SK-N-SH (cell line): Measurements from ENCODE around the gene CYP46A1. TPM values are rescaled to one million over a fixed set of nuclear protein-coding genes. Genes with fewer than 3 reads are reported as not detected.

Experiments
- CTCF ChIA-PET: fragments of 300-600, 350-600 bp; formaldehyde crosslinking; extraction: SDS; loops from one replicate; lab custom pipeline; 2021; lab: Yijun Ruan, JAX
- POLR2A ChIA-PET: fragments of 350-600 bp; sonication (Branson Sonifier 250); formaldehyde crosslinking; extraction: SDS; loops from one replicate; lab custom pipeline; 2020; ENCODE audit warnings: antibody characterized with exemption, inconsistent platforms; lab: Yijun Ruan, JAX
- DNase-seq: peaks from one replicate; pipeline ENCODE4 v3.0.0; 2012
- H2AFZ ChIP-seq: fragments of 200-600 bp; sonication (generic); 2 replicates; pipeline ENCODE4 v1.8.1; 2016; ENCODE audit warnings: antibody characterized with exemption, mild to moderate bottlenecking, low read depth
- H3F3A ChIP-seq: fragments of 200-600 bp; sonication (generic); replicated peaks from 2 replicates; pipeline ENCODE3; 2016; ENCODE audit warnings: antibody characterized with exemption, mild to moderate bottlenecking; ENCODE audit not compliant: insufficient read depth
- H3K27ac ChIP-seq, 2 experiments: fragments of 200-500 bp in 1 of 2; fragments of 200-600 bp in 1 of 2; sonication (Bioruptor generic) in 1 of 2; sonication (generic), shearing (Covaris generic) in 1 of 2; 2 replicates each; pipeline versions ENCODE4 v1.5.1 to v1.6.1; 2014 to 2016; ENCODE audit warnings: low read depth in 2 of 2, inconsistent platforms in 1 of 2, low read length in 1 of 2, mild to moderate bottlenecking in 1 of 2, mixed read lengths in 1 of 2
- H3K27me3 ChIP-seq: fragments of 200-600 bp; sonication (generic), shearing (Covaris generic); 2 replicates; pipeline ENCODE4 v1.6.1; 2016; ENCODE audit warnings: mixed run types; ENCODE audit not compliant: insufficient read depth
- H3K36me3 ChIP-seq, 2 experiments: fragments of 200-500 bp in 1 of 2; fragments of 200-600 bp in 1 of 2; sonication (Bioruptor generic) in 1 of 2; sonication (generic) in 1 of 2; replicated peaks in 1 of 2; 2 replicates each; pipeline versions ENCODE3 to v1.5.1; 2014 to 2016; ENCODE audit warnings: low read length in 1 of 2, mild to moderate bottlenecking in 1 of 2; ENCODE audit not compliant: insufficient read depth in 2 of 2, control insufficient read depth in 1 of 2
- H3K4me1 ChIP-seq, 2 experiments: fragments of 200-500 bp in 1 of 2; fragments of 200-600 bp in 1 of 2; sonication (Bioruptor generic) in 1 of 2; sonication (generic), shearing (Covaris generic) in 1 of 2; 2 replicates each; pipeline versions ENCODE4 v1.5.1 to v1.6.1; 2014 to 2016; ENCODE audit warnings: low read depth in 1 of 2, low read length in 1 of 2, mixed run types in 1 of 2; ENCODE audit not compliant: insufficient read depth in 2 of 2, control insufficient read depth in 1 of 2
- H3K4me2 ChIP-seq: fragments of 200-600 bp; sonication (generic), shearing (Covaris generic); 2 replicates; pipeline ENCODE4 v1.6.1; 2017; ENCODE audit warnings: mixed run types
- H3K4me3 ChIP-seq, 2 experiments: fragments of 200-500 bp in 1 of 2; fragments of 200-600 bp in 1 of 2; sonication (Bioruptor generic) in 1 of 2; sonication (generic), shearing (Covaris generic) in 1 of 2; 2 replicates each; pipeline versions ENCODE4 v1.5.1 to v1.8.1; 2014 to 2016; ENCODE audit warnings: low read depth in 2 of 2, inconsistent platforms in 1 of 2, low read length in 1 of 2, mild to moderate bottlenecking in 1 of 2, mixed read lengths in 1 of 2, moderate library complexity in 1 of 2
- H3K79me2 ChIP-seq: fragments of 200-600 bp; sonication (generic); 2 replicates; pipeline ENCODE4 v1.8.1; 2017; ENCODE audit warnings: mild to moderate bottlenecking; ENCODE audit not compliant: insufficient read depth
- H3K9ac ChIP-seq: fragments of 200-600 bp; sonication (generic); 2 replicates; pipeline ENCODE4 v1.6.1; 2017; ENCODE audit warnings: mixed run types
- H3K9me2 ChIP-seq: fragments of 200-600 bp; sonication (generic); 2 replicates; pipeline ENCODE4 v1.6.1; 2017; ENCODE audit warnings: mixed run types
- H3K9me3 ChIP-seq: fragments of 200-600 bp; sonication (generic); 2 replicates; pipeline ENCODE4 v1.6.1; 2017; ENCODE audit warnings: mixed run types, mild to moderate bottlenecking, moderate library complexity
- H4K20me1 ChIP-seq: fragments of 200-600 bp; sonication (generic); 2 replicates; pipeline ENCODE4 v1.6.1; 2017; ENCODE audit warnings: mild to moderate bottlenecking, mixed run types; ENCODE audit not compliant: insufficient read depth
- CHD2 ChIP-seq: fragments of 150-350 bp; IDR thresholded peaks from 2 replicates; pipeline ENCODE4 v1.6.1; 2018; ENCODE audit warnings: low read length; ENCODE audit not compliant: partially characterized antibody
- CTCF ChIP-seq: fragments of 200-600 bp; sonication (generic); IDR thresholded peaks from 2 replicates; pipeline ENCODE4 v1.6.1; 2017; ENCODE audit warnings: antibody characterized with exemption, mild to moderate bottlenecking, moderate library complexity
- EP300 ChIP-seq, 2 experiments: IDR thresholded peaks; 2 replicates each; pipeline versions ENCODE4 v1.4.0 to v1.6.1; 2012; ENCODE audit warnings: borderline replicate concordance in 1 of 2, low read depth in 1 of 2, low read length in 1 of 2
- EZH2phosphoT487 ChIP-seq: fragments of 200-600 bp; sonication (generic); IDR thresholded peaks from 2 replicates; pipeline ENCODE4 v1.6.1; 2017; ENCODE audit warnings: low read depth, mixed run types, mild to moderate bottlenecking, antibody characterized with exemption, moderate library complexity, borderline replicate concordance
- FOSL2 ChIP-seq: IDR thresholded peaks from 2 replicates; pipeline ENCODE4 v1.4.0; 2012; ENCODE audit warnings: low read depth, mild to moderate bottlenecking, moderate library complexity, borderline replicate concordance
- FOXM1 ChIP-seq: IDR thresholded peaks from 2 replicates; pipeline ENCODE4 v1.4.0; 2012; ENCODE audit warnings: low read depth, mild to moderate bottlenecking
- JUND ChIP-seq: IDR thresholded peaks from 2 replicates; pipeline ENCODE4 v1.4.0; 2012
- RCOR1 ChIP-seq: fragments of 150-350 bp; IDR thresholded peaks from 2 replicates; pipeline ENCODE4 v1.6.1; 2017; ENCODE audit warnings: antibody characterized with exemption, low read length
- REST ChIP-seq: IDR thresholded peaks from 2 replicates; pipeline ENCODE4 v1.6.1; 2012; ENCODE audit warnings: mild to moderate bottlenecking, low read depth, low read length, moderate library complexity
- RFX5 ChIP-seq: IDR thresholded peaks from 2 replicates; pipeline ENCODE4 v1.6.1; 2012; ENCODE audit warnings: mild to moderate bottlenecking, improper control_type of control experiment, low read length
- SIN3A ChIP-seq: IDR thresholded peaks from 2 replicates; pipeline ENCODE4 v1.6.1; 2012; ENCODE audit warnings: low read depth, mild to moderate bottlenecking, low read length, moderate library complexity, borderline replicate concordance
- SMC3 ChIP-seq: IDR thresholded peaks from 2 replicates; pipeline ENCODE4 v1.6.1; 2012; ENCODE audit warnings: low read depth, low read length, improper control_type of control experiment
- USF2 ChIP-seq: fragments of 150-350 bp; IDR thresholded peaks from 2 replicates; pipeline ENCODE4 v1.6.1; 2017; ENCODE audit warnings: antibody characterized with exemption, low read length, low read depth, borderline replicate concordance
- YY1 ChIP-seq: IDR thresholded peaks from 2 replicates; pipeline ENCODE4 v1.4.0; 2012; ENCODE audit warnings: low read depth, mild to moderate bottlenecking
- ZBTB33 ChIP-seq: IDR thresholded peaks from 2 replicates; pipeline ENCODE4 v1.4.0; 2012; ENCODE audit warnings: low read depth, borderline replicate concordance
- WGBS: methylation state at CpG from one replicate; pipeline ENCODE4 v1.1.6; 2017; ENCODE audit warnings: low lambda C conversion rate; 5-methylcytosine and 5-hydroxymethylcytosine counted together
- polyA plus RNA-seq, 3 experiments: library from polyadenylated mRNA; depleted of rRNA; stranded (reverse); fragments of >200 nt; gene quantifications; 2 replicates each; pipeline ENCODE4 v1.2.3, GENCODE V29; 2012

CYP46A1 gene
- polyA plus RNA-seq, 1 of the 3 experiments (the other 2 are of a cell fraction) = 0.30 TPM

- CTCF ChIA-PET = no interaction called here
These were observed 49.0 kb upstream of the CYP46A1 start for GRCh38 chr14:99635116-99635515.

GRCh38 chr14:99636487-99636886, 47.6 kb upstream of the CYP46A1 start:
- Histone ChIP-seq H3K27me3 (no peaks in the 10 kb centered on the region), H3K27ac (no peak overlapping the region), H3K4me1 (peaks cover 0 to 8% of the 10 kb centered on the region in 2 experiments; a peak in 1 of 4 replicates), H3K9ac (no peak overlapping the region), H3F3A (no peaks in the 10 kb centered on the region), H2AFZ (no peak overlapping the region), H3K9me3 (no peaks in the 10 kb centered on the region), H3K9me2 (no peaks in the 10 kb centered on the region), H3K36me3 (no peaks in the 10 kb centered on the region), H3K4me2 (no peak overlapping the region), H3K4me3 (no peak overlapping the region), H4K20me1 (no peaks in the 10 kb centered on the region), H3K79me2 (no peaks in the 10 kb centered on the region)
- ChIA-PET CTCF (no interaction called here), POLR2A (no interaction called here)
- no peak for DNase-seq
- WGBS = 72% methylated on average over 5 of the region's 5 CpGs
- TF ChIP-seq SIN3A = no peak
- TF ChIP-seq CHD2 = no peak
- TF ChIP-seq REST = no peak
- no peak for TF ChIP-seq CTCF
- TF ChIP-seq EP300 (IDR thresholded peaks at IDR 0.05; ENCODE audit: borderline replicate concordance in 1 of 2, low read depth in 1 of 2, low read length in 1 of 2) = no peak
- no peak for TF ChIP-seq ZBTB33

More at GRCh38 chr14:99635116-99635515, 49.0 kb upstream of the CYP46A1 start:
- Histone ChIP-seq H3K27ac (no peak overlapping the region), H3K9ac (no peak overlapping the region), H3K4me2 (no peak overlapping the region), H3K27me3 (no peaks in the 10 kb centered on the region), H3K79me2 (no peaks in the 10 kb centered on the region), H3K36me3 (no peaks in the 10 kb centered on the region), H3K4me3 (no peak overlapping the region), H2AFZ (no peak overlapping the region), H3K4me1 (peaks cover 0 to 8% of the 10 kb centered on the region in 2 experiments; a peak in 1 of 4 replicates), H3K9me2 (no peaks in the 10 kb centered on the region), H4K20me1 (no peaks in the 10 kb centered on the region), H3F3A (no peaks in the 10 kb centered on the region), H3K9me3 (no peaks in the 10 kb centered on the region)
- DNase-seq = no peak
- WGBS = 84% methylated on average over 8 of the region's 8 CpGs
- POLR2A ChIA-PET = no interaction called here
- TF ChIP-seq RFX5 (no peak), SIN3A (no peak), SMC3 (no peak), EZH2phosphoT487 (no peak), CTCF (no peak), YY1 (no peak), FOSL2 (no peak), FOXM1 (no peak), USF2 (no peak), JUND (no peak), RCOR1 (no peak)
